AG08395 (cell line): ENCODE data around the gene DDX1.

Source experiments
- DNase-seq: peaks from one replicate; pipeline ENCODE4 v3.0.0; 2012; ENCODE audit warnings: mixed read lengths, low spot score

The DDX1 gene

GRCh38 chr2:15646661-15647060 lies 55.0 kb downstream of the DDX1 start:
- DNase-seq: no peak

GRCh38 chr2:15647622-15648590 lies 56.2 kb downstream of the DDX1 start:
- DNase-seq: no peak

GRCh38 chr2:15648593-15649525 lies 57.2 kb downstream of the DDX1 start:
- DNase-seq: no peak

GRCh38 chr2:15649561-15650255 lies 58.0 kb downstream of the DDX1 start:
- no peak for DNase-seq

GRCh38 chr2:15650616-15651366 lies 59.1 kb downstream of the DDX1 start:
- DNase-seq: no peak

GRCh38 chr2:15651367-15651727 lies 59.7 kb downstream of the DDX1 start:
- DNase-seq: no peak

GRCh38 chr2:15652252-15652651 lies 60.6 kb downstream of the DDX1 start:
- no peak for DNase-seq

- no peak for DNase-seq
Observed at GRCh38 chr2:15652801-15653200, 61.1 kb downstream of the DDX1 start.

- DNase-seq: no peak
Observed at GRCh38 chr2:15653806-15654726, 62.4 kb downstream of the DDX1 start.

- DNase-seq: no peak
Observed at GRCh38 chr2:15654727-15655073, 63.0 kb downstream of the DDX1 start.

GRCh38 chr2:15655123-15655887 lies 63.6 kb downstream of the DDX1 start:
- no peak for DNase-seq

GRCh38 chr2:15656090-15656489 lies 64.4 kb downstream of the DDX1 start:
- no peak for DNase-seq

- no peak for DNase-seq
Observed at GRCh38 chr2:15657759-15658158, 66.1 kb downstream of the DDX1 start.

GRCh38 chr2:15658911-15659310 lies 67.2 kb downstream of the DDX1 start:
- DNase-seq: no peak

GRCh38 chr2:15660491-15661294 lies 69.0 kb downstream of the DDX1 start:
- no peak for DNase-seq

- no peak for DNase-seq
Observed at GRCh38 chr2:15661295-15661569, 69.6 kb downstream of the DDX1 start.

GRCh38 chr2:15662026-15662425 lies 70.4 kb downstream of the DDX1 start:
- DNase-seq: no peak

- DNase-seq: no peak
Observed at GRCh38 chr2:15662579-15662978, 70.9 kb downstream of the DDX1 start.

- no peak for DNase-seq
Observed at GRCh38 chr2:15663802-15664201, 72.1 kb downstream of the DDX1 start.
